HCT116 (cell line): ENCODE data around the gene TAX1BP1.

Experiments
- CBX3 ChIP-seq: IDR thresholded peaks from 2 replicates; pipeline ENCODE4 v1.6.1; 2012; ENCODE audit warnings: low read depth
- EZH2 ChIP-seq: fragments of 200-600 bp; sonication (generic); IDR thresholded peaks from 2 replicates; pipeline ENCODE4 v1.6.1; 2017; ENCODE audit warnings: antibody characterized with exemption, mixed run types
- FOSL1 ChIP-seq: IDR thresholded peaks from 2 replicates; pipeline ENCODE4 v1.6.1; 2012; ENCODE audit warnings: low read depth
- SIN3A ChIP-seq: IDR thresholded peaks from 2 replicates; pipeline ENCODE4 v1.6.1; 2012; ENCODE audit warnings: low read depth
- TF ChIP-seq, protein P1 (sequence below), 3 experiments: fragments of 200-600 bp in 1 of 3; sonication (generic) in 1 of 3; IDR thresholded peaks in 2 of 3; conservative IDR thresholded peaks in 1 of 3; 2 replicates each; pipeline ENCODE4 v1.5.1; 2012 to 2017; ENCODE audit warnings: low read depth in 2 of 3, low read length in 2 of 3, antibody characterized with exemption in 1 of 3, borderline replicate concordance in 1 of 3, control low read depth in 1 of 3, mild to moderate bottlenecking in 1 of 3, mixed read lengths in 1 of 3, mixed run types in 1 of 3, moderate library complexity in 1 of 3; ENCODE audit not compliant: insufficient read depth in 1 of 3

DNA sequence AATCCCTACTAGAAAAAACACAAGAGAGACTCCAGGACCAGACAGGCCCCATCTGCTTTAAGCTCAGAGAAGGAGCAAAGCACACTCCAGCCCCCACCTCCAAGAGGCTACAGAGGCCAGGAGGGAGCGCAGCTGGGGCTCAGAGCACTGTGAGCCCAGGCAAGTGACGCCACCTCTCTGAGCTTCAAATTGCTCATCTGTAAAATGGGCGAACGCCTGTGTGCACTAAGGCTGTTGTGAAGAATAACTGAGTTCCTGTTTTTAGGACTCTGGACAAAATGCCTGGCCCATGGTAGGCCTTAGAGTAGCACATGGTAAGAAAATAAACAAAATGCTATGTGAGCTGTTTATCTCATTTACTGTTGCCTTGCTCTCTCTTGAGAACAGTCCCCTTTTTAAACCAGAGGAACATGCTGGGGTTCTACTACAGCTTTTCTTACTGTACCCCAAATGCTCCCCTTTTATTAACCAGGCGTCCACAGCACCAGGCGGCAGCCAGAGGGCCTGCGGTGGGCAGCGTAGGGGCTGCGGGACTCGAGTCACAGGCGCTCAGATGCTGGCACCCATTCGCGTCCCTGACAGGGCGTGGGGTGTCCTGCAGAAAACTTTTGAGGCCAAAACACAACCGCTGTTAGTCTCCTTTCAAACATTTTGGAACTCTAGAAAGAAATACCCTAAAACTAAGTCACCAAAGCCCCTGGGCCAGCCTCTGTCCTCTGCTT is 103.8 kb downstream of the TAX1BP1 start:
- TF ChIP-seq EZH2 = no peak
- TF ChIP-seq, protein P1, sequence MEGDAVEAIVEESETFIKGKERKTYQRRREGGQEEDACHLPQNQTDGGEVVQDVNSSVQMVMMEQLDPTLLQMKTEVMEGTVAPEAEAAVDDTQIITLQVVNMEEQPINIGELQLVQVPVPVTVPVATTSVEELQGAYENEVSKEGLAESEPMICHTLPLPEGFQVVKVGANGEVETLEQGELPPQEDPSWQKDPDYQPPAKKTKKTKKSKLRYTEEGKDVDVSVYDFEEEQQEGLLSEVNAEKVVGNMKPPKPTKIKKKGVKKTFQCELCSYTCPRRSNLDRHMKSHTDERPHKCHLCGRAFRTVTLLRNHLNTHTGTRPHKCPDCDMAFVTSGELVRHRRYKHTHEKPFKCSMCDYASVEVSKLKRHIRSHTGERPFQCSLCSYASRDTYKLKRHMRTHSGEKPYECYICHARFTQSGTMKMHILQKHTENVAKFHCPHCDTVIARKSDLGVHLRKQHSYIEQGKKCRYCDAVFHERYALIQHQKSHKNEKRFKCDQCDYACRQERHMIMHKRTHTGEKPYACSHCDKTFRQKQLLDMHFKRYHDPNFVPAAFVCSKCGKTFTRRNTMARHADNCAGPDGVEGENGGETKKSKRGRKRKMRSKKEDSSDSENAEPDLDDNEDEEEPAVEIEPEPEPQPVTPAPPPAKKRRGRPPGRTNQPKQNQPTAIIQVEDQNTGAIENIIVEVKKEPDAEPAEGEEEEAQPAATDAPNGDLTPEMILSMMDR (IDR thresholded peaks at IDR 0.05 in 2 of 3, conservative IDR thresholded peaks at IDR 0.05 in 1 of 3; ENCODE audit: borderline replicate concordance in 1 of 3, insufficient read depth in 1 of 3, low read depth in 2 of 3, low read length in 2 of 3) = no peak
- no peak for TF ChIP-seq CBX3
- TF ChIP-seq FOSL1 = no peak
- TF ChIP-seq SIN3A = no peak
